Measurements from ENCODE around the gene KHDC4. TPM values are rescaled to one million over a fixed set of nuclear protein-coding genes. Genes with fewer than 3 reads are reported as not detected.
A peak's percentile ranks its signal among the peaks of the same experiment; 100 is the strongest.

Gene KHDC4
- total and polyA plus RNA-seq, 2 of the 13 experiments (the other 11 are each of a cell fraction or from before 2014, with no cell fraction given) = 33.5 to 92.0 TPM

DNA sequence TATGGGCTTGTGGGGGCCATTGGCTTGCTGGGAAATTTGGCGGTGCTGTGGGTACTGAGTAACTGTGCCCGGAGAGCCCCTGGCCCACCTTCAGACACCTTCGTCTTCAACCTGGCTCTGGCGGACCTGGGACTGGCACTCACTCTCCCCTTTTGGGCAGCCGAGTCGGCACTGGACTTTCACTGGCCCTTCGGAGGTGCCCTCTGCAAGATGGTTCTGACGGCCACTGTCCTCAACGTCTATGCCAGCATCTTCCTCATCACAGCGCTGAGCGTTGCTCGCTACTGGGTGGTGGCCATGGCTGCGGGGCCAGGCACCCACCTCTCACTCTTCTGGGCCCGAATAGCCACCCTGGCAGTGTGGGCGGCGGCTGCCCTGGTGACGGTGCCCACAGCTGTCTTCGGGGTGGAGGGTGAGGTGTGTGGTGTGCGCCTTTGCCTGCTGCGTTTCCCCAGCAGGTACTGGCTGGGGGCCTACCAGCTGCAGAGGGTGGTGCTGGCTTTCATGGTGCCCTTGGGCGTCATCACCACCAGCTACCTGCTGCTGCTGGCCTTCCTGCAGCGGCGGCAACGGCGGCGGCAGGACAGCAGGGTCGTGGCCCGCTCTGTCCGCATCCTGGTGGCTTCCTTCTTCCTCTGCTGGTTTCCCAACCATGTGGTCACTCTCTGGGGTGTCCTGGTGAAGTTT is 7.8 kb upstream of the KHDC4 start:
- H2AFZ ChIP-seq (ENCODE audit: low read length) = no peak overlapping the region
- ChIA-PET POLR2A (interaction anchor here (1.3 to 7.2 kb wide), 4 partner anchors 8 to 182 kb away, joined by 3 to 390 read pairs (median 27); partner anchors contain the start of genes ARHGEF2 and KHDC4), CTCF (ENCODE audit: low intra/inter-chr PET ratio, low total read pairs) (no interaction called here)
- H3K79me2 ChIP-seq (ENCODE audit: insufficient read depth, low read length) = peaks cover 12% of the 10 kb centered on the region
- peaks cover 0 to 7% of the 10 kb centered on the region in 2 experiments; a peak in 2 of 5 replicates for H3K36me3 ChIP-seq (replicated peaks in 1 of 2; ENCODE audit: control insufficient read depth in 1 of 2, insufficient read depth in 2 of 2, low read length in 2 of 2)
- no TSS peak for BruUV-seq (replicated peaks)
- 0 out of 2 replicates have a peak overlapping the region, but pooled peaks have one; percentile 67 for H3K9ac ChIP-seq (ENCODE audit: insufficient read depth, low read depth, low read length)
- no peaks in the 10 kb centered on the region for H3K27me3 ChIP-seq (ENCODE audit: control insufficient read depth in 1 of 2, insufficient read depth in 2 of 2, low read length in 2 of 2)
- WGBS (ENCODE audit: low lambda C conversion rate) = 95% methylated on average over 15 of the region's 29 CpGs
- peak overlapping the region; percentile 84 for H3K27ac ChIP-seq (ENCODE audit: extremely low read length, insufficient read depth, low read length)
- intact Hi-C loops (cut with micrococcal nuclease; ENCODE audit: unreplicated experiment) = loop anchor here (5.0 kb wide), 2 partner anchors 35 to 355 kb away; partner anchors contain the start of genes ARHGEF2, GLMP and VHLL
- FAIRE-seq = no peak
- in situ Hi-C loops (cut with HindIII; ENCODE audit: extremely low pct_ligation_motif_present, low pct_unique_long_range_greater_than_20kb) = loop anchor here (10.0 kb wide), 1 partner anchor 123 kb away; the partner anchor contains the start of gene RAB25
- no peak for DNase-seq (ENCODE audit: low spot score)
- no peaks in the 10 kb centered on the region for H3K9me3 ChIP-seq (ENCODE audit: low read length)
- peak overlapping the region; percentile 86 for H3K4me2 ChIP-seq (ENCODE audit: low read depth, low read length)
- peak overlapping the region in 2 of 3 experiments; percentile 21 to 65; a peak in 3 of 6 replicates for H3K4me3 ChIP-seq (replicated peaks in 1 of 3; ENCODE audit: insufficient read depth in 1 of 3, low read depth in 2 of 3, low read length in 3 of 3)
- ATAC-seq = no peak
- H4K20me1 ChIP-seq (ENCODE audit: insufficient read depth, low read length) = no peaks in the 10 kb centered on the region
- H3K4me1 ChIP-seq (ENCODE audit: insufficient read depth, low read length) = peaks cover 85% of the 10 kb centered on the region
- TF ChIP-seq ZBTB8A (CRISPR knock-in tag; IDR thresholded peaks at IDR 0.05; ENCODE audit: borderline replicate concordance, low read depth) (no peak), GABPB1 (CRISPR knock-in tag; IDR thresholded peaks at IDR 0.05) (peak; percentile 45; the same call in 1 of the 2 replicates), HDAC2 (CRISPR knock-in tag; IDR thresholded peaks at IDR 0.05) (no peak), PCBP1 (IDR thresholded peaks at IDR 0.05; ENCODE audit: borderline replicate concordance, low read depth, low read length) (0 out of 2 replicates have a peak, but pooled peaks have one; percentile 4), ZNF687 (CRISPR knock-in tag; IDR thresholded peaks at IDR 0.05) (peak; percentile 40; the same call in 1 of the 2 replicates), CBX2 (IDR thresholded peaks at IDR 0.05; ENCODE audit: low read depth, low read length) (no peak), CBX2 (CRISPR knock-in tag; IDR thresholded peaks at IDR 0.05; ENCODE audit: low read depth) (no peak), AGO2 (optimal IDR thresholded peaks at IDR 0.05; ENCODE audit: low read depth, low read length) (peak; percentile 94), RBFOX2 (IDR thresholded peaks at IDR 0.05; ENCODE audit: low read depth, low read length) (peak; percentile 75), NFATC3 (CRISPR knock-in tag; IDR thresholded peaks at IDR 0.05) (no peak), HOXA3 (CRISPR knock-in tag; IDR thresholded peaks at IDR 0.05) (peak; percentile 60), ZBTB38 (CRISPR knock-in tag; IDR thresholded peaks at IDR 0.05) (peak; percentile 94), ZBTB33 (CRISPR knock-in tag; IDR thresholded peaks at IDR 0.05) (peak; percentile 89)
- TF ChIP-seq, protein P1, sequence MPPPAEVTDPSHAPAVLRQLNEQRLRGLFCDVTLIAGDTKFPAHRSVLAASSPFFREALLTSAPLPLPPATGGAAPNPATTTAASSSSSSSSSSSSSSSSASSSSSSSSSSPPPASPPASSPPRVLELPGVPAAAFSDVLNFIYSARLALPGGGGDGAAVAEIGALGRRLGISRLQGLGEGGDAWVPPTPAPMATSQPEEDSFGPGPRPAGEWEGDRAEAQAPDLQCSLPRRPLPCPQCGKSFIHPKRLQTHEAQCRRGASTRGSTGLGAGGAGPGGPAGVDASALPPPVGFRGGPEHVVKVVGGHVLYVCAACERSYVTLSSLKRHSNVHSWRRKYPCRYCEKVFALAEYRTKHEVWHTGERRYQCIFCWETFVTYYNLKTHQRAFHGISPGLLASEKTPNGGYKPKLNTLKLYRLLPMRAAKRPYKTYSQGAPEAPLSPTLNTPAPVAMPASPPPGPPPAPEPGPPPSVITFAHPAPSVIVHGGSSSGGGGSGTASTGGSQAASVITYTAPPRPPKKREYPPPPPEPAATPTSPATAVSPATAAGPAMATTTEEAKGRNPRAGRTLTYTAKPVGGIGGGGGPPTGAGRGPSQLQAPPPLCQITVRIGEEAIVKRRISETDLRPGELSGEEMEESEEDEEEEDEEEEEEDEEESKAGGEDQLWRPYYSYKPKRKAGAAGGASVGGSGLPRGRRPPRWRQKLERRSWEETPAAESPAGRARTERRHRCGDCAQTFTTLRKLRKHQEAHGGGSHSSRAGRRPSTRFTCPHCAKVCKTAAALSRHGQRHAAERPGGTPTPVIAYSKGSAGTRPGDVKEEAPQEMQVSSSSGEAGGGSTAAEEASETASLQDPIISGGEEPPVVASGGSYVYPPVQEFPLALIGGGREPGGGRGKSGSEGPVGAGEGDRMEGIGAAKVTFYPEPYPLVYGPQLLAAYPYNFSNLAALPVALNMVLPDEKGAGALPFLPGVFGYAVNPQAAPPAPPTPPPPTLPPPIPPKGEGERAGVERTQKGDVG (CRISPR knock-in tag; IDR thresholded peaks at IDR 0.05; ENCODE audit: borderline replicate concordance) = peak; percentile 59; the same call in 1 of the 2 replicates
